ENCODE results near the gene COL7A1.

Gene COL7A1

GRCh38 chr3:48571938-48572337, 23.2 kb downstream of the COL7A1 start:
- Histone ChIP-seq H3K36me3 (peaks cover 6% of the 10 kb centered on the region; the same call in 1 of the 2 replicates), H3K9me3 (ENCODE audit: severe bottlenecking) (no peaks in the 10 kb centered on the region), H3K4me3 (ENCODE audit: low read depth, low read length) (no peak overlapping the region), H3K27me3 (ENCODE audit: insufficient read depth, low read depth, severe bottlenecking) (no peaks in the 10 kb centered on the region), H3K27ac (no peak overlapping the region)
- no peak for DNase-seq
- TF ChIP-seq CTCF (IDR thresholded peaks at IDR 0.05; ENCODE audit: low read depth, low read length), result no peak

GRCh38 chr3:48569808-48570450, 25.2 kb downstream of the COL7A1 start:
- no peak for TF ChIP-seq CTCF (IDR thresholded peaks at IDR 0.05; ENCODE audit: low read depth, low read length)
- peaks cover 8% of the 10 kb centered on the region; the same call in 1 of the 2 replicates for H3K36me3 ChIP-seq
- no peak for DNase-seq
- no peak overlapping the region for H3K27ac ChIP-seq
- H3K27me3 ChIP-seq (ENCODE audit: insufficient read depth, low read depth, severe bottlenecking), result no peaks in the 10 kb centered on the region
- H3K9me3 ChIP-seq (ENCODE audit: severe bottlenecking), result no peaks in the 10 kb centered on the region
- no peak overlapping the region for H3K4me3 ChIP-seq (ENCODE audit: low read depth, low read length)

GRCh38 chr3:48569400-48569799, 25.7 kb downstream of the COL7A1 start:
- H3K9me3 ChIP-seq (ENCODE audit: severe bottlenecking), result no peaks in the 10 kb centered on the region
- H3K27me3 ChIP-seq (ENCODE audit: insufficient read depth, low read depth, severe bottlenecking), result no peaks in the 10 kb centered on the region
- H3K36me3 ChIP-seq, result peaks cover 8% of the 10 kb centered on the region; the same call in 1 of the 2 replicates
- no peak overlapping the region for H3K4me3 ChIP-seq (ENCODE audit: low read depth, low read length)
- H3K27ac ChIP-seq, result no peak overlapping the region
- no peak for DNase-seq
- TF ChIP-seq CTCF (IDR thresholded peaks at IDR 0.05; ENCODE audit: low read depth, low read length), result no peak

DNA sequence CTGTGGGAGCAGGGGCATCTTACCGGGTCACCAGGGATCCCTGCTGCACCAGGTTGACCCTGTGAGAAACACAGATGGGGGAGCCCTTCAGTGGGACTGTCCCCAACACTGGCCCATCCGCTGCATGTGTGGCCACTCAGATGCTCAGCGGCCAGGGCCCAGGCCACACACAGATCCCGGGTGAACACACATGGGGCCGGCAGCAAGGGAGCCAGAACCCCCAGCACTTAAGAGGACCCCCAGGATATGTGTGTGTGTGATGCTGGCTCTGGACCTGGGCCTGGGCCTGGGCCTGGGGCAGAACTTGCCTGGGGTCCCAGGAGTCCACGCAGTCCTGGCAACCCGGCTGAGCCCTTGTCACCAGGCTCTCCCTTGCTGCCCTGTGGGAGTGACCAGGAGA, 26.7 kb downstream of the COL7A1 start:
- H3K36me3 ChIP-seq, result peaks cover 6% of the 10 kb centered on the region; the same call in 1 of the 2 replicates
- DNase-seq, result no peak
- no peak for TF ChIP-seq CTCF (IDR thresholded peaks at IDR 0.05; ENCODE audit: low read depth, low read length)
- no peak overlapping the region for H3K4me3 ChIP-seq (ENCODE audit: low read depth, low read length)
- no peaks in the 10 kb centered on the region for H3K9me3 ChIP-seq (ENCODE audit: severe bottlenecking)
- H3K27ac ChIP-seq, result no peak overlapping the region
- H3K27me3 ChIP-seq (ENCODE audit: insufficient read depth, low read depth, severe bottlenecking), result no peaks in the 10 kb centered on the region

DNA sequence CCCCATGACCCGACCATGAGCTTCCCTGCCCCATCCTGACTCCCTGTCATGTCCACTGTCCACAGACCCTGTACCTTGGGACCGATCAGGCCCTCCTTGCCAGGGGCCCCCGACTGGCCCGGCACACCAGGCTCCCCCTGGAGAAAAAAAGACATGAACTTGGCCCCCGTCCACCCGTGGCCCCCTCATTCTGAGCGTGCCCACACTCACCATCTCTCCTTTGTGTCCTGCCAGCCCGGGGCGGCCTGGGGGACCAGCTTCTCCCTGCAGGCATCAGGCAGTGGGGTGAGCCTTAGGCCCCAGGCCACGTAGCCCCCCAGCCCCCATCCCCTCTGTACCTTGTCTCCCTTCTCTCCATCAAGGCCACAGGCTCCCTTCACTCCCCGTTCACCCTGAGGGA, 27.6 kb downstream of the COL7A1 start:
- Histone ChIP-seq H3K27ac (no peak overlapping the region), H3K36me3 (peaks cover 4% of the 10 kb centered on the region; the same call in 1 of the 2 replicates)
- DNase-seq, result no peak

More for the DNA sequence above, 27.6 kb downstream of the COL7A1 start:
- H3K27me3 ChIP-seq (ENCODE audit: insufficient read depth, low read depth, severe bottlenecking), result no peaks in the 10 kb centered on the region
- no peaks in the 10 kb centered on the region for H3K9me3 ChIP-seq (ENCODE audit: severe bottlenecking)
- no peak overlapping the region for H3K4me3 ChIP-seq (ENCODE audit: low read depth, low read length)
- no peak for TF ChIP-seq CTCF (IDR thresholded peaks at IDR 0.05; ENCODE audit: low read depth, low read length)

Measured in WERI-Rb-1 (cell line).